ENCODE results near the gene EXPH5.

EXPH5 gene

GRCh38 chr11:108617055-108617454 lies 23.5 kb upstream of the EXPH5 start:
- TF ChIP-seq CTCF (IDR thresholded peaks at IDR 0.05), result no peak
- H3K4me2 ChIP-seq (ENCODE audit: low read length), result no peak overlapping the region
- no peaks in the 10 kb centered on the region for H3K27me3 ChIP-seq (ENCODE audit: control insufficient read depth, insufficient read depth, low read length)
- H2AFZ ChIP-seq, result no peak overlapping the region
- H3K4me3 ChIP-seq (ENCODE audit: low read depth, low read length), result no peak overlapping the region
- no peaks in the 10 kb centered on the region for H3K4me1 ChIP-seq
- H3K27ac ChIP-seq, result no peak overlapping the region
- H3K9ac ChIP-seq, result no peak overlapping the region
- no peaks in the 10 kb centered on the region for H3K79me2 ChIP-seq
- no peaks in the 10 kb centered on the region for H3K36me3 ChIP-seq (ENCODE audit: control insufficient read depth, insufficient read depth, low read length)
- no peaks in the 10 kb centered on the region for H3K9me3 ChIP-seq (ENCODE audit: control insufficient read depth, low read length)

- Histone ChIP-seq H3K36me3 (ENCODE audit: control insufficient read depth, insufficient read depth, low read length) (no peaks in the 10 kb centered on the region), H3K27me3 (ENCODE audit: control insufficient read depth, insufficient read depth, low read length) (no peaks in the 10 kb centered on the region), H3K9ac (no peak overlapping the region), H3K27ac (no peak overlapping the region), H3K9me3 (ENCODE audit: control insufficient read depth, low read length) (no peaks in the 10 kb centered on the region), H3K79me2 (no peaks in the 10 kb centered on the region), H3K4me2 (ENCODE audit: low read length) (no peak overlapping the region), H3K4me1 (no peaks in the 10 kb centered on the region), H2AFZ (no peak overlapping the region), H3K4me3 (ENCODE audit: low read depth, low read length) (no peak overlapping the region)
- TF ChIP-seq CTCF (IDR thresholded peaks at IDR 0.05), result no peak
These were observed 23.0 kb upstream of the EXPH5 start for GRCh38 chr11:108616549-108616948.

- no peak overlapping the region for H2AFZ ChIP-seq
- no peaks in the 10 kb centered on the region for H3K79me2 ChIP-seq
- no peak overlapping the region for H3K4me3 ChIP-seq (ENCODE audit: low read depth, low read length)
- TF ChIP-seq CTCF (IDR thresholded peaks at IDR 0.05), result no peak
- H3K27me3 ChIP-seq (ENCODE audit: control insufficient read depth, insufficient read depth, low read length), result no peaks in the 10 kb centered on the region
- H3K36me3 ChIP-seq (ENCODE audit: control insufficient read depth, insufficient read depth, low read length), result no peaks in the 10 kb centered on the region
- H3K27ac ChIP-seq, result no peak overlapping the region
- H3K9me3 ChIP-seq (ENCODE audit: control insufficient read depth, low read length), result no peaks in the 10 kb centered on the region
- H3K9ac ChIP-seq, result no peak overlapping the region
- H3K4me1 ChIP-seq, result no peaks in the 10 kb centered on the region
- no peak overlapping the region for H3K4me2 ChIP-seq (ENCODE audit: low read length)
These were observed 20.5 kb upstream of the EXPH5 start for GRCh38 chr11:108614086-108614485.

GRCh38 chr11:108609682-108610081 lies 16.1 kb upstream of the EXPH5 start:
- no peak overlapping the region for H2AFZ ChIP-seq
- H3K9ac ChIP-seq, result no peak overlapping the region
- no peak overlapping the region for H3K4me3 ChIP-seq (ENCODE audit: low read depth, low read length)
- no peak overlapping the region for H3K4me2 ChIP-seq (ENCODE audit: low read length)
- H3K27me3 ChIP-seq (ENCODE audit: control insufficient read depth, insufficient read depth, low read length), result no peaks in the 10 kb centered on the region
- H3K79me2 ChIP-seq, result no peaks in the 10 kb centered on the region
- no peak for TF ChIP-seq CTCF (IDR thresholded peaks at IDR 0.05)
- H3K36me3 ChIP-seq (ENCODE audit: control insufficient read depth, insufficient read depth, low read length), result no peaks in the 10 kb centered on the region
- no peaks in the 10 kb centered on the region for H3K9me3 ChIP-seq (ENCODE audit: control insufficient read depth, low read length)
- H3K27ac ChIP-seq, result no peak overlapping the region
- no peaks in the 10 kb centered on the region for H3K4me1 ChIP-seq

GRCh38 chr11:108608548-108608947 lies 15.0 kb upstream of the EXPH5 start:
- H3K4me2 ChIP-seq (ENCODE audit: low read length), result no peak overlapping the region
- H2AFZ ChIP-seq, result no peak overlapping the region
- H3K36me3 ChIP-seq (ENCODE audit: control insufficient read depth, insufficient read depth, low read length), result no peaks in the 10 kb centered on the region
- H3K27ac ChIP-seq, result no peak overlapping the region
- H3K9me3 ChIP-seq (ENCODE audit: control insufficient read depth, low read length), result no peaks in the 10 kb centered on the region
- H3K4me3 ChIP-seq (ENCODE audit: low read depth, low read length), result no peak overlapping the region
- no peaks in the 10 kb centered on the region for H3K27me3 ChIP-seq (ENCODE audit: control insufficient read depth, insufficient read depth, low read length)
- peaks cover 2% of the 10 kb centered on the region for H3K4me1 ChIP-seq
- no peaks in the 10 kb centered on the region for H3K79me2 ChIP-seq
- no peak overlapping the region for H3K9ac ChIP-seq
- TF ChIP-seq CTCF (IDR thresholded peaks at IDR 0.05), result no peak
